ENCODE results near the gene MRPS27.
A peak's percentile ranks its signal among the peaks of the same experiment; 100 is the strongest.

MRPS27 gene

GRCh38 chr5:72294473-72294872 is 25.6 kb downstream of the MRPS27 start:
- no peak for TF ChIP-seq PAX5 (IDR thresholded peaks at IDR 0.05; ENCODE audit: insufficient read depth, low read length, severe bottlenecking)
- no peak for TF ChIP-seq SPI1 (IDR thresholded peaks at IDR 0.05; ENCODE audit: low read depth, low read length)
- TF ChIP-seq TAF1 (IDR thresholded peaks at IDR 0.05; ENCODE audit: low read depth, low read length) = no peak
- no peak for TF ChIP-seq POLR2AphosphoS5 (IDR thresholded peaks at IDR 0.05; ENCODE audit: low read depth, low read length)
- FAIRE-seq (peak; percentile 72), DNase-seq (ENCODE audit: insufficient read length, low spot score) (no peak)

- DNase-seq (ENCODE audit: insufficient read length, low spot score) = no peak
- TF ChIP-seq TAF1 (IDR thresholded peaks at IDR 0.05; ENCODE audit: low read depth, low read length) (no peak), SPI1 (IDR thresholded peaks at IDR 0.05; ENCODE audit: low read depth, low read length) (no peak), PAX5 (IDR thresholded peaks at IDR 0.05; ENCODE audit: insufficient read depth, low read length, severe bottlenecking) (no peak), POLR2AphosphoS5 (IDR thresholded peaks at IDR 0.05; ENCODE audit: low read depth, low read length) (no peak), POU2F2 (IDR thresholded peaks at IDR 0.05; ENCODE audit: low read depth, low read length) (no peak), POLR2A (IDR thresholded peaks at IDR 0.05; ENCODE audit: low read depth, low read length) (no peak)
- no peak for FAIRE-seq
Observed at GRCh38 chr5:72293495-72294055, 26.5 kb downstream of the MRPS27 start.

- no peak for FAIRE-seq
- DNase-seq (ENCODE audit: insufficient read length, low spot score) = no peak
Observed at GRCh38 chr5:72292411-72292810, 27.6 kb downstream of the MRPS27 start.

GRCh38 chr5:72291601-72292000 is 28.4 kb downstream of the MRPS27 start:
- TF ChIP-seq SPI1 (IDR thresholded peaks at IDR 0.05; ENCODE audit: low read depth, low read length) = no peak
- TF ChIP-seq POU2F2 (IDR thresholded peaks at IDR 0.05; ENCODE audit: low read depth, low read length) = no peak
- no peak for TF ChIP-seq TAF1 (IDR thresholded peaks at IDR 0.05; ENCODE audit: low read depth, low read length)
- no peak for TF ChIP-seq POLR2AphosphoS5 (IDR thresholded peaks at IDR 0.05; ENCODE audit: low read depth, low read length)
- TF ChIP-seq PAX5 (IDR thresholded peaks at IDR 0.05; ENCODE audit: insufficient read depth, low read length, severe bottlenecking) = no peak
- TF ChIP-seq POLR2A (IDR thresholded peaks at IDR 0.05; ENCODE audit: low read depth, low read length) = no peak
- DNase-seq (ENCODE audit: insufficient read length, low spot score) = no peak
- no peak for FAIRE-seq

More at GRCh38 chr5:72292411-72292810, 27.6 kb downstream of the MRPS27 start:
- TF ChIP-seq POU2F2 (IDR thresholded peaks at IDR 0.05; ENCODE audit: low read depth, low read length) = no peak
- no peak for TF ChIP-seq PAX5 (IDR thresholded peaks at IDR 0.05; ENCODE audit: insufficient read depth, low read length, severe bottlenecking)
- TF ChIP-seq SPI1 (IDR thresholded peaks at IDR 0.05; ENCODE audit: low read depth, low read length) = no peak
- TF ChIP-seq POLR2AphosphoS5 (IDR thresholded peaks at IDR 0.05; ENCODE audit: low read depth, low read length) = no peak
- no peak for TF ChIP-seq TAF1 (IDR thresholded peaks at IDR 0.05; ENCODE audit: low read depth, low read length)
- no peak for TF ChIP-seq POLR2A (IDR thresholded peaks at IDR 0.05; ENCODE audit: low read depth, low read length)

GRCh38 chr5:72290356-72291133 is 29.5 kb downstream of the MRPS27 start:
- FAIRE-seq (peak; percentile 35), DNase-seq (ENCODE audit: insufficient read length, low spot score) (no peak)

GRCh38 chr5:72288924-72289323 is 31.1 kb downstream of the MRPS27 start:
- no peak for DNase-seq (ENCODE audit: insufficient read length, low spot score)
- FAIRE-seq = no peak
- no peak for TF ChIP-seq POLR2A (IDR thresholded peaks at IDR 0.05; ENCODE audit: low read depth, low read length)
- no peak for TF ChIP-seq PAX5 (IDR thresholded peaks at IDR 0.05; ENCODE audit: insufficient read depth, low read length, severe bottlenecking)
- no peak for TF ChIP-seq TAF1 (IDR thresholded peaks at IDR 0.05; ENCODE audit: low read depth, low read length)
- no peak for TF ChIP-seq SPI1 (IDR thresholded peaks at IDR 0.05; ENCODE audit: low read depth, low read length)
- no peak for TF ChIP-seq POU2F2 (IDR thresholded peaks at IDR 0.05; ENCODE audit: low read depth, low read length)
- TF ChIP-seq POLR2AphosphoS5 (IDR thresholded peaks at IDR 0.05; ENCODE audit: low read depth, low read length) = no peak

More at GRCh38 chr5:72290356-72291133, 29.5 kb downstream of the MRPS27 start:
- TF ChIP-seq SPI1 (IDR thresholded peaks at IDR 0.05; ENCODE audit: low read depth, low read length) (peak; percentile 39; the same call in 1 of the 2 replicates), PAX5 (IDR thresholded peaks at IDR 0.05; ENCODE audit: insufficient read depth, low read length, severe bottlenecking) (no peak)

- TF ChIP-seq POU2F2 (IDR thresholded peaks at IDR 0.05; ENCODE audit: low read depth, low read length) (no peak), PAX5 (IDR thresholded peaks at IDR 0.05; ENCODE audit: insufficient read depth, low read length, severe bottlenecking) (no peak), TAF1 (IDR thresholded peaks at IDR 0.05; ENCODE audit: low read depth, low read length) (no peak), POLR2AphosphoS5 (IDR thresholded peaks at IDR 0.05; ENCODE audit: low read depth, low read length) (no peak), POLR2A (IDR thresholded peaks at IDR 0.05; ENCODE audit: low read depth, low read length) (no peak), SPI1 (IDR thresholded peaks at IDR 0.05; ENCODE audit: low read depth, low read length) (no peak)
- no peak for FAIRE-seq
- no peak for DNase-seq (ENCODE audit: insufficient read length, low spot score)
Observed at GRCh38 chr5:72286798-72287197, 33.2 kb downstream of the MRPS27 start.

GRCh38 chr5:72285424-72285821 is 34.6 kb downstream of the MRPS27 start:
- DNase-seq (ENCODE audit: insufficient read length, low spot score) (no peak), FAIRE-seq (peak; percentile 55)
- TF ChIP-seq POU2F2 (IDR thresholded peaks at IDR 0.05; ENCODE audit: low read depth, low read length) (no peak), SPI1 (IDR thresholded peaks at IDR 0.05; ENCODE audit: low read depth, low read length) (no peak), TAF1 (IDR thresholded peaks at IDR 0.05; ENCODE audit: low read depth, low read length) (no peak), POLR2A (IDR thresholded peaks at IDR 0.05; ENCODE audit: low read depth, low read length) (no peak), PAX5 (IDR thresholded peaks at IDR 0.05; ENCODE audit: insufficient read depth, low read length, severe bottlenecking) (no peak), POLR2AphosphoS5 (IDR thresholded peaks at IDR 0.05; ENCODE audit: low read depth, low read length) (no peak)

- DNase-seq (ENCODE audit: insufficient read length, low spot score) (no peak), FAIRE-seq (peak; percentile 67)
- TF ChIP-seq POU2F2 (IDR thresholded peaks at IDR 0.05; ENCODE audit: low read depth, low read length) (no peak), SPI1 (IDR thresholded peaks at IDR 0.05; ENCODE audit: low read depth, low read length) (peak; percentile 88)
Observed at GRCh38 chr5:72284559-72285423, 35.2 kb downstream of the MRPS27 start.

Measured in GM12891 (cell line).